HG02678 (cell line): Measurements from ENCODE around the gene ZNF136.

Source experiments
- ATAC-seq: cut with Tn5 transposase; IDR thresholded peaks from one replicate; pipeline ENCODE4 v1.9.1; 2021; ENCODE audit warnings: mild to moderate bottlenecking, moderate library complexity; ENCODE audit not compliant: unreplicated experiment

ZNF136 gene

DNA sequence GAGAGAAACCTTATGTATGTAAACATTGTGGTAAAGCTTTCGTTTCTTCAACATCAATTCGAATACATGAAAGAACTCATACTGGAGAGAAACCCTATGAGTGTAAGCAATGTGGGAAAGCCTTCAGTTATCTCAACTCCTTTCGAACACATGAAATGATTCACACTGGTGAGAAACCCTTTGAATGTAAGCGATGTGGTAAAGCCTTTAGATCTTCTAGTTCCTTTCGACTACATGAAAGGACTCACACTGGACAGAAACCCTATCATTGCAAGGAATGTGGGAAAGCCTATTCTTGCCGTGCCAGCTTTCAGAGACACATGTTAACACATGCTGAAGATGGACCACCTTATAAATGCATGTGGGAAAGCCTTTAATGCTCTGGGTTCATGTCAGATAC is 24.7 kb downstream of the ZNF136 start:
- no peak for ATAC-seq

DNA sequence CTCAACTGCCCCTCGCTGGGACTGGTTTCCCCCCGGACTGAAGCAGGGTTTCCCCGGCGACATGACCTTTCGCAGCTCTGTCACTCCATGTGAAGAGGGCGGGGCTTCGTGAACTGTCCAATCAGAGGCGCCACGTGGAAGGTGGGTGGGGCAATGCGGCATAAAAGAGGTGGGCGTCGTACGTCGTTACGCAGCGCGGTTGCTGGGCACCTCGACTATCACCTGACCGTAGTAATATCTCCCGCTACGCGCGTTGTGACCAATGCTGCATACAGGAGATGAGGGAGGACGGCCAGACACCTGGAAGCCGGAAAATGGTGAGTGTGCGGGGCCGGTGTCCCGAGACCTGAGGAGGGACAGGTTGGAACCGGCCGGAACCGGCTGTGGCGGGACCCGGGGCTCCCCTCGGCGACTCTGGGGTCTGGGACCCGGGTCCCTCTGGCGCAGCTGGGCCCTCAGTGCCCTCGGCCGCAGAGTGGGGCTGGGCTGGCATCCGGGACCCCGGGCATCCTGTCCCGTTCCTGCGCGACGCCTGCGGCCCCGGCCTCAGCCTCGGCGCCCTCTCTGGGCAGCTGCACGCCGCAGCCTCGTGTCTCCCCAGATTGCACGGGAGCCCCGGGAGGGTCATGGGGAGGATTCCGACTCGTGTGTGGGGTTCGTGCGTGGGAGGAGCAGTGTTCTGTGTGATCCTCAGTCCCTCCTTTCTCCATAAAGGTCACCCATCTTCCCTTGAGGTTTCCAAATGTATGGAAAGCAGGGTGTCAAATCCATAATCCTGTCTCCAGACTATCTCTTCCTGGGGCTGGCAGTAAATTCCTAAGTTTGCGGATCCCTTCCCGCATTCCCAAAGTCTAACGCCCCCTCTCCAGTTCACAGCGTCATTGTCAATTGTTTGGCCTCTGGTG is 32.2 kb downstream of the ZNF136 start:
- no peak for ATAC-seq

DNA sequence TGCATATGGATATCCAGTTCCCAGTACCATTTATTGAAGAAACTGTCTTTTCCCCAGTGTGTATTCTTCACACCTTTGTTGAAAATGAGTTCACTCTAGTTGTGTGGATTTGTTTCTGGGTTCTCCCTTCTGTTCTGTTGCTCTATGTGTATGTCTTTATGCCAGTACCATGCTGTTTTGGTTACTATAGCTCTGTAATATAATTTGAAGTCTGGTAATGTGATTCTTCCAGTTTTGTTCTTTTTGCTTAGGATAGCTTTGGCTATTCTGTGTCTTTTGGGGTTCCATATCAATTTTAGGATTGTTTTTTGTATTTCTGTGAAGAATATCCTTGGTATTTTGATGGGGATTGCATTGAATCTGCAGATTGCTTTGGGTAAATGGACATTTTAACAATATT is 35.2 kb downstream of the ZNF136 start:
- ATAC-seq = no peak

DNA sequence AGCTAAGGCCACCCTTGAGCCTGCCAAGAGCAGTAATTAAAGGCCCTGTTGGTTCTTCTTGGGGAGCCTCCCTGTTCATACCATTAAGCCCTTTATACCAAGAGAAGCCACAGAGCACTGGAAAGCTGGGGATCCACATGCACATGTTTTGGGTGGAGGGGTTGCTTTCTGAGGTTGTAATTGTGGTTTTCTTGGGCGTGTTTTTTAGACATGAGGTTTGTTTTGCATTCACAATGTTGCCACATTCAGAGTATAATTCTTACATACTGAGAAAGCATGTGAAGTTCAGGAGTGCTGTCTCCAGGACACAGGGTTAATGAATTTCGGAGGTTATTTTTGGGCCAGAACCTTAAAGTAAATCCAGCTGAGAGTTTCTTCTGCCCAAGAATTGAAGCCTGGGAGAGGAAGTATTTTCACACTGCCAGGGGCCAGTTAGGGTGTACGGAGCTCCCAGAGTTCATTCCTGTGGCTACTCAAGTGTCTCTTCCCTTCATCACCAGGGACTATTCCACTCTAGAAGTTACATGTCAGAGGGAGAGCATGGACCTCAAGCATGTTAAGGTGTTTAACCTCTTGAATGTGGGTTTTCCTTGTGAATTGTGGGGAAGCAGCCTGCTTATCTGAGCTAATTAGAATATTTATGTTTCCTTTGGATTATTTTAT is 37.0 kb downstream of the ZNF136 start:
- ATAC-seq = no peak

DNA sequence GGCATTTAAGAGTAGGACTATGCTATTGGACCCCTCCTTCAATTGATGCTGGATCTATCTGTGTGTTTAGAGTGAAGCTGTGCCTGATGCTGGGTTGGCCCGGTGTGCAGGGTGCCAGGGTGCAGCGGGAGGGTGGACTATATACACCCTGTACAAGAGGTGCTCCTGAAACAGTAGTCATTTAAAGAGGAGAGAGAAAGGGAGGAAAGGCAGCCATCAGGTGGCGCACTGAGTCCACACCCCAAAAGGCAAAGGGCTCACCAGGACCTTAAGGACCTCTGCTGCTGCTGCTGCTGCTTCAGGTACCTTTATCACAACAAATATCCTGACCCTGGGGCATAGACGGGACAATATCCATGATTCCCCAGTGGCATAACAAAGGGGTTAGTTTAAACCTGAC is 39.4 kb downstream of the ZNF136 start:
- ATAC-seq = no peak

DNA sequence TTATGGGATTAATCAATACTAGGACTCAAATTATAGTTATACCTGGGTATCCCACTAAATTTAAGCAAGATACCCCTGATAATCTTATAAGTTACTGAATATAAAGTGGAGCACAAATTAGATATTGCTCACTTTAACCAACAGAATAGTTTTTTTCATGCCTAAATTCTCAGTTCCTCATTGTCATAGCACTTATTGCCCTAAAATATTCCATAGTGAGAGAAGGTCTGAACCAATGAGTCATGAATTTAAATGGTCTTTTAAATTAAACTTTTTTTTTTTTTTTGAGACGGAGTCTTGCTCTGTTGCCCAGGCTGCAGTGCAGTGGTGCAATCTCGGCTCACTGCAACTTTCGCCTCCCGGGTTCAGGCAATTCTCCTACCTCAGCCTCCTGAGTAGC is 42.4 kb downstream of the ZNF136 start:
- ATAC-seq = no peak

DNA sequence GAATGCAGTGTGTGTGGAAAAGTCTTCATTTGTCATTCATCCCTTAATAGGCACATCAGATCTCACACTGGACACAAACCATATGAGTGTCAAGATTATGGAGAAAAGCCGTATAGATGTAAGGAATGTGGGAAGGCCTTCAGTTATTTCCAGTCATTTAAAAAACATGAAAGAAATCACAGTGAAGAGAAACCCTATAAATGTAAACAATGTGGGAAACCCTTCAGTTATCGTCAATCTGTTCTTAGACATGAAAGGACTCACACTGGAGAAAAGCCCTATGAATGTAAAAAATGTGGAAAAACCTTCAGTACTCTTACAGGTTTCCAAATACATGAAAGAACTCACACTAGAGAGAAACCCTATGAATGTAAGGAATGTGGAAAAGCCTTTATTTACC is 45.3 kb downstream of the ZNF136 start:
- ATAC-seq = no peak

DNA sequence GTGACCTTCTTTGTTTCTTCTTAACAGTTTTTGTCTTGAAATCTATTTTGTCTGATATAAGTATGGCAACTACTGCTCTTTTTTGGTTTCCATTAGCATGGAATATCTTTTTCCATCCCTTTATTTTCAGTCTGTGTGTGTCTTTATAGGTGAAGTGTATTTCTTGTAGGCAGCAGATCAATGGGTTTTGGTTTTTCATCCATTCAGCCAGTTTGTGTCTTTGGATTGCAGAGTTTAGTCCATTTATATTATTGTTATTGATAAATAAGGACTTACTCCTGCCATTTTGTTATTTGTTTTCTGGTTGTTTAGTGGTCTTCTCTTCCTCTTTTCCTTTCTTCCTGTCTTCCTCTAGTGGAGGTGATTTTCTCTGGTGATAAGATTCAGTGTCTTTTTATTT is 54.4 kb downstream of the ZNF136 start:
- ATAC-seq = no peak

DNA sequence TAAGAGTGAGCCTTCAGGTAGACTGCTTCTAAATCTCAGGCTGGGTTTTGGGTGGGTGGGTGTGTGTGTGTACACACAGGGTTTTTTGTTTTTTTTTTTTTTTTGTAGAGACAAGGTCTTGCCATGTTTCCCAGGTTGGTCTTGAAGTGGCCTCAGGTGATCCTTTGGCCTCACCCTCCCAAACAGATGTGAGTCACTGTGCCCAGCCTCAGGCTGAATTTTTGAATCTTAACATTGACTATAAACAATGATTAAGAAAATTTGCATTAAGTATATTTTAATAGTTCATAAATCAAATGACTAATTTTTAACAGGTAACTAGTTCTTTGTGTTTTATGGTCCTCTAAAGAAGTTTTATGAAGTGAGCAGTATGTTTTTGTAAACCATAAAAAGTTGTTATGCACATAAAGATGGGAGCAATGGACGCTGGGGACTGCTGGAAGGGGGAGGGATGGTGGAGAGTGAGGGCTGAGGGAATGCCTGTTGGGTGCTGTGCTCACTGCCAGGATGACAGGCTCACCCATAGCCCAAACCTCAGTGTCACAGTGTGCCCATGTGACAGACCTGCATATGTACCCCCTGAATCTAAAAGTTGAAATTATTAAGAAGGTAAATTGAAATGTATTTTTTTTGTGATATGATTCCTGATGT is 60.2 kb downstream of the ZNF136 start:
- no peak for ATAC-seq

DNA sequence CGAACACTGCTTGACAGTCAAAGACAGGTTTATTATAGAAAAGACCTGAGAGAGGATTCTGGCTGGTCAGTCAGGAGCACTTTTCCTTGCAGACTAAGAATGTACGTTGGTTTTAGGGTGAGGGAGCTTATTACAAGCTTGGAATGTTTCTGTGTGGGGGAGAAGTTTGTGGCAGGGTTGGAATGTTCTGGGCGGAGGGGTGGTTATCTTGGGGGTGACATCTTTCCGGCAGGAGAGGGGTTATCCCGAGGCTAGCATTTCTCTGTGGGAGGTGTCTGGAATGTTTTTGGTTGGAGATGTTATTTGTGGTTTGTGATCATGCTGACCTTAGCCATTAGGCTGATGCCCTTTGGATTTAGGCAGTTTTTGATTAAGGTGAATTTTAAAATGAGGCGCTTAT is 61.8 kb downstream of the ZNF136 start:
- ATAC-seq = no peak

DNA sequence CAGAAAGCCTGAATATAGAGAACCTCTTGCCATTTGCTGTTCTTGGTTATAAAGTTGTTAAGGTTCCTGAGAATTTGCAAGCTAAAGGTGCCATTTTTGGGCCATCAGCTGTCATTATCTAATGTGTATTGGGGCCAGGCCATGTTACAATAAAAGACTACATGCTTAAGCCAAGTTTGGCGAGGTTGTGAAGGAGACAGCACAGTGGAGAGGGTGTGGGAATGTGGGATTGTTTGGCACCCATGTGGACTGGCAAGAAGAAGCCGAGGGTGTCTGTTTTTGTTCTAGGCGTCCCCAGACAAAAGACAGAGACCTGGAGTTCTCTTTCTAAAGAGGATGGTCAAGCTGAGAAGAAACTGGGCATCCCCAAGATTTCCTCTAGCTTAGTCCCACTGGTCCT is 67.1 kb downstream of the ZNF136 start:
- no peak for ATAC-seq

DNA sequence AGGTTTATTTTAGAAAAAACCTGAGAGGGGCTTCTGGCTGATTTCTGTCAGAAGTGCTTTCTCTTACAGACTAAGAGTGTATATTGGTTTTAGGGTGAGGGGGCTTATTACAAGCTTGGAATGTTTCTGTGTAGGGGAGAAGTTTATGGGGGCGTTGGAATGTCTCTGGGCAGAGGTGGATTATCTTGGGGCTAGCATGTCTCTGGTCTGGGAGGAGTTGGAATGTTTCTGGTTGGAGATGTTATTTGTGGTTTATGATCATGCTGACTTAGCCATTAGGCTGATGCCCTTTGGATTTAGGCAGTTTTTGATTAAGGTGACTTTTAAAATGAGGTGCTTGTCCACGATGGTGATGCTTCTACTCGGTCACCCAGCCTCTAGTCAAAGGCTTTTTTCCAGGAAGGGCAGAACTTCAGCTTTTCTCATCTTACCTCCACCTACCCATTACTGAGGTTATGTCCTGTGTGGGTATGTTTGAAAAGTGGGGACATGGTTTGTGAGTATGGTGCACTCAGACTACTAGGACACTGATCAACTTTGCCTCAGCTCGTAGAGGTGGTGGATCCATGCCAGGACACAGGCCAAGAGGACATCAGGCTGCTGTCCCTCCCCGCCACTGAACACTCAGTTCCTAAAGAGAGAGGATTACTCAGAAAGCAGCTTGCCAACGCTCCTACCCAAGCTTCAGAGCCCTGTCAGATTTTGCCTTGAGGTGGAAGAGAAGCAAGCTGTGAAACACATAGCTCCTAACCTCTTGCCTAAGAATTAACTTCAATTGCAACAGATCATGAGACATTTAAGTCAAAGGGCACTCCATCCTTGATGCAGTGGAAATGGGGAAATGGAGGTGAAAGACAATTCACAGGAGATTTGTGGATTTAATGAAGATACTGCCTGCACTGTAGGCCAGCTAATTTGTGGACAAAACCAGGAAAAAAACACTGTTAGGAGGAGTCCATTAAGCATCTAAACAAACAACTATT is 68.1 kb downstream of the ZNF136 start:
- no peak for ATAC-seq

DNA sequence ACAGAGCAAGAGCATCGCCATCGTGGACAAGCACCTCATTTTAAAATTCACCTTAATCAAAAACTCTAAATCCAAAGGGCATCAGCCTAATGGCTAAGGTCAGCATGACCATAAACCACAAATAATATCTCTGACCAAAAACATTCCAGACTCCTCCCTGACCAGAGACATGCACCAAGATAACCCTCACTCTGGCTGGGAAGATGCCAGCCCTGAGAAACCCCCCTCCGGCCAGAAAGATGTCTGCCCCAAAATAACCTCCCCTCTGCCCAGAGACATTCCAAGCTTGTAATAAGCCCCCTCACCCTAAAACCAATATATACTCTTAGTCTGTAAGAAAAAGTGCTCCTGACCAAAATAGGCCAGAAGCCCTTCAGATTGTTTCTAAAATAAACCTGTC is 70.1 kb downstream of the ZNF136 start:
- no peak for ATAC-seq

DNA sequence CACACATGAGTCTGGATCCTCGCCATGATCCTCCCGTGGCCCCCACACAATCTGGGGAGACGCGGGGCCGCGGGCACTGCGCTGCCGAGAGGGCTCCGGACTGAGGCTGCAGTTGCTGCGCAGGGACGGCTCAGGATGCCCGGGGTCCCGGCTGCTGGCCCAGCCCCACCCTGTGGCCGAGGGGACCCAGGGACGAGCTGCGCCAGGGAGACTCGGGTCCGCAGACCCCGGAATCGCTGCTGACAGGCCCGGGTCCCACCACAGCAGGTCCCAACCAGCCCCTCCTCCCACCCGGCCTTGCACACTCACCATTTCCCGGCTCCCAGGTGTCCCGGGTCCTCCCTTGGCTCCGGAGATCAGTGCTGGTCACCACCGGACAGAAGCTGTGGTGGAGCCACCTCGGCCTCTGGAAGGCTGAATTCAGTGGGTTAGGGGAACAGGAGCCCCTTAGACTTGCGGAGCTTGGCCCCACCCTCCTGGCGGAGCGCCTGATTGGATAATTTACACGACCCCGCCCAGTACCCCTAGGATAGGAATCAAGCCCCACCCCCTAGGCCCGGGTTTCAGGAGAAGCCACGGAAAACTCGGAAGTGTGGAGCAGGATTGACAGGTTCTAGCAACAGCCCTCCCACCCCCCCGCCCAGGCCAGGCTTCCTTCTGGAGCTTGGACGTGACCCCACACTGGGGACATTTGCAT is 74.4 kb downstream of the ZNF136 start:
- no peak for ATAC-seq
